ENCODE measurements around the gene DRAM1.
A peak's percentile ranks its signal among the peaks of the same experiment; 100 is the strongest.
"Not testable (repeated sequence)": the region's sequence is repeated elsewhere in the genome, so short reads cannot be mapped to it uniquely, and the experiment has no call there.

DRAM1 gene, protein sequence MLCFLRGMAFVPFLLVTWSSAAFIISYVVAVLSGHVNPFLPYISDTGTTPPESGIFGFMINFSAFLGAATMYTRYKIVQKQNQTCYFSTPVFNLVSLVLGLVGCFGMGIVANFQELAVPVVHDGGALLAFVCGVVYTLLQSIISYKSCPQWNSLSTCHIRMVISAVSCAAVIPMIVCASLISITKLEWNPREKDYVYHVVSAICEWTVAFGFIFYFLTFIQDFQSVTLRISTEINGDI

DNA sequence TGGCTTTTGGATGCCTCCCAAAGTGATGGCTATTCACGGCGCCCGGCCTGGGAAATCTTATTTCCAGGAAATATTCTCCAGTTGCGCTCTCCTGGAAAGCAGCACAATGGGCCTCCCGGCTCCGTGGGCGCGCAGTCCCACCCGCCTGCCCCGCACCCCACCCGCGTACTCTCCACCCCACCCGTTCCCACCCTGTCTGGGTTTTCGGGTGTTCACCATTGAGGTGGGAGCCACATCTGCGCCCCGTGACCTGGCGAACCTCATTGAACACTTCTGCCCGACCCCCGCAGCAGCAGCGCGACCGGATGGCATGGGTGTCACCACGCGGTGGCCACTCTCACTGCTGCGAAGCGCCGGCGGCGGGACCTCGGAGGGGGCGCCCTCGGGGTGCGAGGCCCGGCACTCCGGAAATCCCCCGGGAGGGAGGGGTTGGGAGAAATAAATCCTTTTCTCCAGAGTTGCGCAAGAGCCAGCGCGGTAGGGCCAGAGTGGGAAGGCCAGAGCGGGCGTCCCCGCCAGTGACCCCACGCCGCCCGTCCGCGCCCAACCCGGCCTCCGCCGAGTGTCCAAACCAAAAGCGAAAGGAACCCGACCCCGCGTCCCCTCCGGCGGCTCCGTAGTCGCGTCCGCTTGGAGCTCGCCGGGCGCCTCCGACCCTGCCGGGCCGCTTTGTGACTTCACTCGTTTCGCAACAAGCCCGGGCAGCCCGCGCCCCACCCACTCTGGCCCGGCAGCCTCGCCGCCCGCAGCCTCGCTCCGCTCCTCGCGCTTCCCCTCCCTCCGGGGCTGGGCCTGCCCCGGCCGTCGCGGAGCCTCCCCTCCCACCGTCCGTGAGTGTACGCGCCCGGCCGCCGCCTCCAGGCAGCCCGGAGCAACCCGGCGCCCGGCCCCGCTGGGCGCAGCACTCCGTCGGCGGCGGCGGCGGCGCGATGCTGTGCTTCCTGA, at the start of gene DRAM1:
Gene DRAM1, plus strand, starts transcription at position 720 of the 945 bp plus-strand sequence. Its CDS starts 210 bp downstream, at position 930.
- DNase-seq, result peak; percentile 93

DNA sequence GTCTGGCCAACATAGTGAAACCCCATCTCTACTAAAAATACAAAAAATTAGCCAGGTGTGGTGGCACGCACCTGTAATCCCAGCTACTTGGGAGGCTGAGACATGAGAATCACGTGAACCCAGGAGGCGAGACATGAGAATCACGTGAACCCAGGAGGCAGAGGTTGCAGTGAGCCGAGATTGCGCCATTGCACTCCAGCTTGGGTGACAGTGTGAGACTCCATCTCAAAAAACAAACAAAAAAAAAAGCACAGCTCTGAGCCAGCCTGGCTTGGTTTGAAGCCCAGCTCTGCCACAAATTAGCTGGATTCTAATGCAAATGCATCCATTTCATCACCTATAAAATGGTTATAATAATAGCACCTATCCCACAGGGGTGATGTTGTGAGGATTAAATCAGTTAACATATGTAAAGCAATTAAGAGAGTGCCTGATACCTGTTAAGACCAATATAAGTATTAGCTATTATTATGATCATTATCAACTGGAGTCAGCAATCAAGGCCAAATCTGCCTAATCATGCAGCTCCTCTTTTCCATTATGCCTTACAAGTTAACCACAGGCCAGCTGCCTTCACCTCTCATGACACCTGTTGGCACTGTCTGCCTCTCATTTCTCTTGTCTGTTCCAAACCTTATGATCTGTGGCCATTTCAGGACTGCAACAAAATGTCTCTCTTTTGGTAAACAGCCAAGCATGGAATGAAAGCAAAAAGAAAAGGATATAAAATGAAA, 48.8 kb upstream of the DRAM1 start:
- DNase-seq, result peak; percentile 20

DNA sequence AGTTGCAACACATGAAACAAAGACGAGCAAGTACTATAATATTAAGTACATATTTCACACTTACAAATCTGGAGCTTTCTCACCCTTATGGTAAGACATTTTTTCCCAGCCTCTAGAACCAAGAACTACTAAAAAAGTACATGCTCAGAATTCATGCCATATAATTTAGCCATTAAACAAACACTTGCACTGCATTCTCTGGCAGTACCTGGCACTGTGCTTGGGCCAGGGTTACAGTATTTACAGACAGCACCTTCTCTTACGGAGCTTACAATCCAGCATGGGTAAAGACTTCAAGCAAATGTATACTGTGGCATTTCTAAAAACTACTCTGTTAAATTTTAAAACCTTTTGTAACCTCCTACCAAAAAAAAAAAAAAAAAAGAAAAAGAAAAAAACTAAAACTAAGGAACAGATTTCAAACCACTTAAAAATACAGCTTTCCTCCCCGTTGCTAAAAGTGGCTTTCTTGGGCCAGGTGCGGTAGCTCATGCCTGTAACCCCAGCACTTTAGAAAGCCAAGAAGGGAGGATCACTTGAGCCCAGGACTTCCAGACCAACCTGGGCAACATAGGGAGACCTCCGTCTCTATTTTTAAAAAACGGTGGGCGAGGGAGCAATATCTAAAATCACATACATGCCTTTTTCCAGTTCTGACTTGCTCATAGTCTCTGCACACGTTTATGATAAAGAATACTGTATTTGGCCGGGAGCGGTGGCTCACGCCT, 47.6 kb upstream of the DRAM1 start:
- DNase-seq, result peak; percentile 26

DNA sequence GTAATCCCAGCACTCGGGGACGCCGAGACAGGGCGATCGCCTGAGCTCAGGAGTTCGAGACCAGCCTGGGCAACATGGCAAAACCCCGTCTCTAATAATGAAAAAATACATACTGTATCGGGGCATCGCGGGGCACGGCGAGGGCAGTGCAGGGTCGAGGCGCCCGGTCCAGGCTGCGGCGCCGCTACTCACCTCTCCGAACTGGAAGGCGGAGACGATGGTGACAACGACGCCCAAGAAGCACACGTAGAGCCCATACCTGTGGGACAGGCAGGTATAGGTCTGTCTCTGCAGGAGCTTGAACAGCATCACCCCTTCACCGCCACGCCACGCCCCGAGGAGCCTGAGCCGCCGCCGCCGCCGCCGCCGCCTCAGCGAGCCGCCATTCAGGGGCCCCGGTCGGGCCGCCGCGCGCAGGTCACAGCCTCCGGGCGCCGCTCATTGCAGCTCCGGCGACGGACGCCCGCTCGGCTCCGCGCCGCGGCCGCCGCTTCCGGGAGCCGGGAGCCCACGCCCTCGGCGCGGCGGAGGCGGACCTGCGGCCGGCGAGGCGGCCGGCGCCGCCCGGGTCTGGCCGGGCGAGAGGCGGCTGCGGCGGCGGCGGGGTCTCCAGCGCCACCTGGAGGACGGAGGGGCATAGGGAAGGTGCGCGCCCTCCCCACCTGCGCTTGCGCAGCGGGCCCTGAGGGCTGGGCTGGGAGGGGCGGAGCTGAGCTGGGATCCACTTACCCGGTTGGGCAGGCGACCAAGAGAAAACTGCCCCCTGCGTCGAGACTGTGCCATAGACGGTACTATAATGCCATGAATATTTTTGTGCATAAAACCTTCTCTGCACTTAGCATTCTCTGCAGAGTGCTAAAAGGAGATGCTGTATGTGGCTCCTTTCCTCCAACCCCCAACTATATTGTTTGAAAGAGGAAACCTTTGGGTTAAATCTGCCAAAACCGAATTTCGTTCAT, 46.7 kb upstream of the DRAM1 start, which contains the start of gene GNPTAB:
Gene GNPTAB, minus strand, starts transcription at position 593 of the 959 bp plus-strand sequence. Its CDS starts 284 bp downstream, at position 309.
- DNase-seq, result peak; percentile 96

DNA sequence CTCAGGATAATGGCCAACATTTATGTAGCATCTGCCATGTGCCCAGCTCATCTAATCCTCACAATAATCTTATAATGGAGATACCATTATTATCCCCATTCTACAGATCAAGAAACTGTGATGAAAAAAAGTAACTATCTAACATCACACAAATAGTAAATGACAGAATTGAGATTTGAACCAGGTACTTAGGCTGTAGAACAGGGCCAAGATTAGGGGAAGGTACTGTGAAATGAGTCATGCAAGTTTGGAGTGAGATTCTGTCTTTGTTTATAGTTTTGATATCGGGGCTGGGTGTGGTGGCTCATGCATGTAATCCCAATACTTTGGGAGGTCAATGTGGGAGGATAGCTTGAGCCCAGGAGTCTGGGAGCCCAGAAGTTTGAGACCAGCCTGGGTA, 45.4 kb upstream of the DRAM1 start:
- no peak for DNase-seq

DNA sequence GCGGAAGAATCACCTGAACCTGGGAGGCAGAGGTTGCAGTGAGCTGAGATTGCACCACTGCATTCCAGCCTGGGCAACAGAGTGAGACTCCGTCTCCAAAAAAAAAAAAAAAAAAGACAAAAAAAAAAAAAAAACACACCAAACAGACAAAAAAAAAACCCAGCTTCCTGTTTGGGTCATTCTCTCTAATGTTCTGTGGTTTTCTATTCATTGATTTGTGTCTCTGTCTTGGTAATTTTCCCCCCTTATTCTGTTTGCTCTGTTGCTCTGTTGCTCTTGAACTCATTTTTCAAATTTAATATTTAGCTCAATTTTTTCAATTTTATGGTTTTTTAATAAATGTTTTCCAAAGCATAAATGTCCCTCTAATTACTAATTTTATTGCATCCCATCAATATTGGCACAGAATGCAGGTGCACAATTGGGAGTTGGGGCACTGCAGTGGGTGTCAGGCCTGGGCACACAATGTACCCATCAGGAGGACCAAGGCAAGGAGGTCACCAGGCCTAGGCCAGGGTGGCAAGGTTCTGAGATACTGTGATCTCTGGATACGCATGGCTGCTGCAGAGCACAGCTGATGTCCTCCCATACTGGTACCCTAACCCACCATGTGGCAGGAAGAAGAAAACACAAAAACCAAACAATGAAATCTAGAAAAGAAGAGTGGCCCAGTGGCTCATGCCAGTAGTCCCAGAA, 38.6 kb upstream of the DRAM1 start:
- no peak for DNase-seq

DNA sequence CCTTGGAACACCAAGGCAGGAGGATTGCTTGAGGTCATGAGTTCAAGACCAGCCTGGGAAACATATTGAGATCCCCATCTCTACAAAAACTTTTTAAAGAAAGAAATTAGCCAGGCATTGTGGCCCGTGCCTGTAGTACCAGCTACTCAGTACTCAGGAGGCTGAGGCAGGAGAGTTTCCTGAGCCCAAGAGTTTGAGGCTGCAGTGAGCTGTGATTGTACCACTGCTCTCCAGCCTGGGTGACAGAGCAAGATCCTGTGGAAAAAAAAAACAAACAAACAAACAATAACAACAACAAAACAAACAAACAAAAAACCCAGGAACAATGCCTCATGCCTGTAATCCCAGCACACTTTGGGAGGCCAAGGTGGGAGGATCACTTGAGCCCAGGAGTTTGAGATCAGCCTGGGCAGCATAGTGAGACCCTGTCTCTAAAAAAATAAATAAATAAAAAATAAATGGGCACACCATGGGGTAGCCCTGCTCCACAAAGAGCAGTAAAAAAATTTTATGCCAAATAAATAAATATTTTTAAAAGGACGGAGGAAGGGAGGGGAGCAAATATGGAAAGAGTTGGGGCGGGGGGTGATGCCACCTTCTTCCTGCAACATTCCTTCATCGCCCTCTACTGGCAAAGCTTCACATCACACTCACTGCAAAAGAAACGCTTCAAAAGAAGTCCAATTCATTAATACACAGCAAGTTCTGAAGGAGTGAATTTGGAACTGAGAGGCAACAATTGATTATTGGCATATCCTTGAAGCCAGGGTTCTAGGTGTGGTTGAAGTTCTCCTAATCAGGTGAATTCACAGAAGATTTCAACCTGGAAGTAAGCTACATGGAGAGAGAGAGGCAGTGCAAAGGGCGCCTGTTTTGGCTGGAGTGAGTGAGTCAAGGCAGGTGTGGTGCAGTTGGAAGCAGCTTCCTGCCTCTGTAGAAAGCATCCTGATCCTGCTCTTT, 37.8 kb upstream of the DRAM1 start:
- peak; percentile 78 for DNase-seq

DNA sequence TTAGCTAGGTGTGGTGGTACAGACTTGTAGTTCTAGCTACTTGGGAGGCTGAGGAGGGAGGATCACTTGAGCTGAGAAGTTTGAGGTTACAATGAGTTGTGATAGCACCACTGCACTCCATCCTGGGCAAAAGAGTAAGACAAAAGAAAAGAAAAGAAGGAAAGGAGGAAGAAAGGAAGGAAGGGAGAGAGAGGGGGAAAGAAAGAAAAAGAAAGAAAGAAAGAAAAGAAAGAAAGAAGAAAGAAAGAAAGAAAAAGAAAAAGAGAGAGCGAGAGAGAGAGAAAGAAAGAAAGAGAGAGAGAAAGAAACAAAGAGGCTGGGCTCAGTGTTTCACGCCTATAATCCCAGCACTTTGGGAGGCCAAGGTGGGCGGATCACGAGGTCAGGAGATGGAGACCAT, 36.3 kb upstream of the DRAM1 start:
- no peak for DNase-seq

DNA sequence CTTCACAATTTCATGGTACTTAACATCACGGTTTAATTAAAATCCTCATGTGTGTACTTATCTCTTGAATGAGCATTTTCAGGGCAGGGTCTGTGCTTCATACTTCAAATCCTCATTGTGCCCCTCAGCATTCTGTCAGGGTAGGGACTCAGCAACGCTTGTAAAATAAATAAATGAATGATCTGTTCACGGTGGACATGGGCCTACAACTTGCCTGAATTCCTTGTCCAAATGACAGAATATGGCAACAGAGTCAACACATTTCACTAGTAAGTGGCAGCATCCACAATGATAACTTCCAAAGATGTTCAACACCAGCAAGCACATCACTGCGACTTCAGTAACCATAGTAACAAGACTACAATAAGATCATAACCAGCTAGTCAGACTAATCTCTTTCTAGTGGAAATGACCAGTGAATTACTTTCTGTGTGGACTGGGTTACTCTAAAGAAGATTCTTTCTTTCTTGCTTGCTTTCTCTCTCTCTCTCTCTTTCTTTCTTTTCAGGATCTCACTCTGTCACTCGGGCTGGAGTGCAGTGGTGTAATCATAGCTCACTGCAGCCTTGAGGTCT, 32.2 kb upstream of the DRAM1 start:
- DNase-seq, result no peak

DNA sequence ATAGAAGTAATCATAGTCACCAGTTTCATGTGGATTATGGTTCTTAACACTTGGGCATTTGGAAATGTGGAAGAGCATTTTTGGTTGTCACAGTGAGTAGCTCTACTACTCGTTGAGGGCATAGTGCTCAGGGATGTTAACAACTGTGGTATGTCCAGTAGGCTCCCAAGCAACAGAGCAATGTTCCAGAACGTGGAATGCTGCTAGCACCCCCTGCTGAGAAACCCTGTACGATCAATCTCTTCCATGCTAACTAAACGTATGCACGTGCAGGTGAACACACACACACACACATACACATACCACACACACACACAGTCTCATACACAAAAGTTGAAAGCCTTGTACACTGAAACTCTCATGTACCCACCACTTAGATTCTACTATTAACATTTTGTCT, 30.1 kb upstream of the DRAM1 start:
- DNase-seq, result no peak

DNA sequence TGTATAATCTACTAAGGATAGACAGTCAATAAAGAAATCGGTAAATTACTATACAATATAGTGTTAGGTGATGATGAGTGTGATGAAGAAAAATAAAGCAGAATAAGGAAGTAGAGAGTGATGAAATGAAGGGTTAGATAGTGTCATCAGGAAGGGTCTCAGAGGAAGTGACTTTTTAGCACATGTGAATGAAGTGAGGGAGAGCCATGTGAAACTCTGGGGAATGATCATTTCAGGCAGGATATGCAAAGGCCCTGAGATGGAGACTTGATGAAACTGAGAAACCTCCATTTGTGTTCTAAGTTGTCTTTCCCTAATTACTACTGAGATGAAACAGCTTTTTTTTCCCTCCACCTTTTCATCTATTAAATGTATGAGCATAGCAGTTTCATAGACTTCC, 27.2 kb upstream of the DRAM1 start:
- peak; percentile 60 for DNase-seq

DNA sequence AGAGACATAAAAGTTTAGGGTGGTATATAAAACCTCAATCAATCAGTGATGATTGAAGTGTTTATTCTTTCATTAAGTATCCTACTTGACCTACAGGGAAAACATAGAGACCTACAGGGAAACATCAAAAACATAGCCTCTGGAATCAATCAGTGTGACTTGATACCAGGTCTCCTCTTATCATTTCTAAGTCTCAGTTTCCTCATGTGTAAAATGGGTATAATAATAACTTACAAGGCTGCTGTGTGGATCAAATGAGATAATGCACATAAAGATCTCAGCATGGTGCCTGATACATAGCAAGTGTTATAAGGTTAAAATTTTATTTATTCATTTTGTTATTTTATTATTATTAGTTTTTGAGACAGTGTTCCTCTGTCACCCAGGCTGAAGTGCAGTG, 24.4 kb upstream of the DRAM1 start:
- DNase-seq, result no peak

DNA sequence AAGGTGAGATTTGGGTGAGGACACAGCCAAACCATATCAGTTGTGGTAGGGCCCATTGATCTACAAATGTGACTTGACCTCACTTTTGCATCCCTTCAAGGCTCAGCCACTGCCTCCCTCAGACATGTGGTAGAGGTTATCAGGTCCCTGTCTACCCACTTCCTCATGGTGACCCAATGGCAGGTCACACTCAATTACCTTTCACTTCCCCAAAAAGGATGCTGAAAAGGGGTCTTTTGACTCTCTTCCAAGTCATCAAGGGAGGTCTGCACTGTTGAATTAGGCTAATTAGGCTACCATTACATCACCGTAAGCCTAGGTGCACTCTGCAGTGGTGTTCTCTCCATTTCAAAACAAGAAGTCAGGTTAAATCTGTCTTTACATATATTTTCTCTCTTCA, 22.6 kb upstream of the DRAM1 start:
- peak; percentile 79 for DNase-seq

DNA sequence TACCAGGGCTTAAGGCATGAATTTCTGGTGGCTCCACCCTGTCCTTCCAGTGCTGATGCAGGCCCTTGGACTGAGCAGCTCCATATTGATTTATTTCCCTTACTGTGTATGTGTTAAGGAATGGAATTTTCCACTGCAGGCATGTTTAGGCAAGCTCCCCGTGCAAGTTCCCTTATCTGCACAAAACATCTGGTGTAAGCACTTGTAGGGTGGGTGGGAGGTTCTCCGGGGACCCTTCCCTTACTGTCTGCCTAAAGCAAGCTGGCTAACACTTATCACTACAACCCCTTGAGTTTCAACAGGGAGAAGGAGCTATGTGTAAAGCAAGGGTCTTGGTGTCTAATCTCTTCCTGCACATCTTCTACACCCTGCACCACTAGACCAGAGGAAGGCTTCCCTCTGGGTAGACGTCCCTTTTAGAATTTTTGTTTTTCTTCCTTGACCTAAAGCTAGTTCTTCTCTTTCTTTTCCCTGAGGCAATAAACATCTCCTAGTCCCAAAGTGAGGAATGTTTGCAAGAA, 22.0 kb upstream of the DRAM1 start:
- peak; percentile 93 for DNase-seq

DNA sequence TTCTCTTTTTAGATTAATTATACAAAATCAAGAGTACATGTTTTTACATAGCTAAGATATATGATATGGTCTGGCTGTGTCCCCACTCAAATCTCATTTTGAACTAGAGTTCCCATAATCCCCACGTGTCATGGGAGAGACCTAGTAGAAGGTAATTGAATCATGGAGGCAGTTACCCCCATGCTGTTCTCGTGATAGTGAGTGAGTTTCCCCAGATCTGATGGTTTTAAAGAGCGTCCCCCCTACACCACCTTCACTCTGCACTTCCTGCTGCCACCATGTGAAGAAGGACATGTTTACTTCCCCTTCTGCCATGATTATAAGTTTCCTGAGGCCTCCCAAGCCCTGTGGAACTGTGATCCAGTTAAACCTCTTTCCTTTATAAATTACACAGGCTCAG, 21.4 kb upstream of the DRAM1 start:
- DNase-seq, result peak; percentile 64

DNA sequence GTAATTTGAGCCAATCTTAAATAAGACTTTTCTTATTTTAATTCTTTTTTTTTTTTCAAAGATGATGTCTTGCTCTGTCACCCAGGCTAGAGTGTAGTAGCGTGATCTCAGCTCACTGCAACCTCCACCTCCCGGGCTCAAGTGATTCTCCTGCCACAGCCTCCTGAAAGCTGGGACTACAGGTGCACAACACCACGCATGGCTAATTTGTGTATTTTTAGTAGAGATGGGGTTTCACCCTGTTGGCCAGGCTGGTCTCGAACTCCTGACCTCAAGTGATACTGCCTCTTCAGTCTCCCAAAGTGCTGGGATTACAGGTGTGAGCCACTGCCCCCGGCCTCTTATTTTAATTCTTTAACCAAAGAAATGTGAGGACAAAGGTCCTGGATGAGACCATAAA, 20.8 kb upstream of the DRAM1 start:
- not testable (repeated sequence) for DNase-seq

DNA sequence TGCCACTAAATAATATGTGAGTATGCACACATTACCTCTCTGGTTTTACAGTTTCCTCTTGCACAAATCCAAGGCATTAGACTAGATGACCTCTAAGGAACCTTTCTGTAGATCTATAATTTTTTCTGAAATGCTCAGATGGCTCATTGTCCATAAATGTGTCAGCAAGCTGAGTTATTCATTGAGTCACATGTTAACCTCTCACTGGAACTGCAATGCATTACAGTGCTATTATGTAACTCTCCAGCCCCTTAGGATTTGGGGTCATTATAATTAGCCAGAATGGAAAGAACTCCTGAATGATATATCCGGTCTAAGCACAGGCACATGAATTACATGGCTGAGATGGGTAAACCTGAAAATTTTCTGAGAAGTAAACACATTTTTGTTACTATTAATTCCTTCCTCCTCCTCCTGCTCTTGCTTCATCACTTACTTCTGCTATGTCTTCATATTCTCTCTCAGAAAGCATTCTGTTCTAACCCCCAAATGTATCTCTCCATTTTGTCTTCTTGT, 20.3 kb upstream of the DRAM1 start:
- no peak for DNase-seq

DNA sequence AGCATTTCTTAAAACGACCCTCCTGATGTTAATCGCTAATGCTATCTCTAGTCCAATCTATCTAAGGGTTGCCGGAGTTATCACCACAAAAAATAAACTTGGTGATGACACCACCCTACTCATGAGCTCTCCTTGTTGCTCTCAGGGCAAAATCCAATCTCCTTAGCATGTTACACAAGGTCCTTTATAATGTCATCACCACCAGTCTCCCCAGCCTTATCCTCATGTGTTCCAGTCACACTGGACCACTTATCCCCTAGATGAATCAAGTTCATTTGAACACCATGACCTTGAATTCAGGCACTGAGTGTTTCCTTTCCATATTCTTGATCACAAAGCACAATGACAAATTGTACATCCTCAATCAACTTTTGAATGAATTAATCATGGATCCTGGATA, 19.0 kb upstream of the DRAM1 start:
- no peak for DNase-seq

Data from OCI-M1 (cell line).